ENCODE data around the gene MSH4. TPM values are rescaled to one million over a fixed set of nuclear protein-coding genes. Genes with fewer than 3 reads are reported as not detected.
"Not testable (repeated sequence)": the region's sequence is repeated elsewhere in the genome, so short reads cannot be mapped to it uniquely, and the experiment has no call there.

MSH4 gene
- total RNA-seq, 1 experiment from 2014 or later: not detected

DNA sequence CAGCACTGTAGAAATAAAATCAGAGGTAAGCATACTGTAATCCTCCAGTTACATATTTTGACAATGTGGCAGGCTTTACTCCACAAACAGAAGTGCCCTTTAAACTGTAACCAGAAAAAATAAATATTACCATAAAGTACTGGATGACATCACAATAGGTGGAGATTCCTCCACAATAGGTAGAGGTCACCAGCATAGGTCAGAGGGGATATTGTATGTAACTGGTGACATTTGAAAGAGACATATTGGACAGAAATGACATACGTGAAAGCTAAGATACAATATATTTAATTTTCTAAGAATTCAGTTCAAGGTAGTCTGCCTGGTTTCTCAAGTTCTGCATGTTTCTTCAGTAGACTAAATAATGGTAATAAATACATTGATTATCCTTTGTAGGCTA lies 135.6 kb downstream of the MSH4 start, which contains the start of gene ASB17:
TSS of gene ASB17 (minus strand) at position 101 of the 400 bp plus-strand sequence. CDS start 113 bp downstream, outside the sequence.
- DNase-seq (ENCODE audit: low spot score): no peak

DNA sequence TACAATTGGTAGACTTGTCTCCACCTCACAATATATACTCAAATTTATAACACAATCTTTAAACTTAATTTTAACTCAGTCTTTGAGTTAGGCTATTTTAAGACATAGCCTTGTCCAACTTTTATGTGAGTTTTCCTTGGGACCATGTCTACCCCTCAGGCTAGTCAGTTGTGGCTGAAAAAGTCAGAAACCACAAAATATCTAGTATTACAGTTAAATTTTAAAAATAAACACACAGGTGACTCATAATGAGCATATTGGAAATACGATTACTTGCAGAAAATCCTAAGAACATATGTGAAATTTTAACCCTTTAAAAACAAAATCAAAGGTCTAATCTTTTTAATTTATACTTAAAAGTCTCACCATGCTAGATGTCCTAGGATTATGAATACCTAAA lies 140.4 kb downstream of the MSH4 start:
- peak; percentile 19 for DNase-seq (ENCODE audit: low spot score)

DNA sequence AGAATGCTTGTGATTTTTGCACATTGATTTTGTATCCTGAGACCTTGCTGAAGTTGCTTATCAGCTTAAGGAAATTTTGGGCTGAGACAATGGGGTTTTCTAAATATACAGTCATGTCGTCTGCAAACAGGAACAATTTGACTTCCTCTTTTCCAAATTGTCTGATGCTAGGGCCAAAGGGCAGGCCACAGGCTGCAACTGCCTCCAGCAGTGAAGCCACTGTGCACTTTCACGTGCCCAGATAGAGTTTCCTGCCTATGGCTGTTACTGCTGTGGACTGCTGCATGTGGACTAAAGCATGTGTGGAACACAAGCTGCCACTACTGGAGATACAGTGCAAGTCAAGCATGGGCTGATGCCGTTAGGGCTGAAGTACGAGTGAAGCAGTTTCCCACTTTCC lies 146.4 kb downstream of the MSH4 start:
- DNase-seq (ENCODE audit: low spot score): not testable (repeated sequence)

DNA sequence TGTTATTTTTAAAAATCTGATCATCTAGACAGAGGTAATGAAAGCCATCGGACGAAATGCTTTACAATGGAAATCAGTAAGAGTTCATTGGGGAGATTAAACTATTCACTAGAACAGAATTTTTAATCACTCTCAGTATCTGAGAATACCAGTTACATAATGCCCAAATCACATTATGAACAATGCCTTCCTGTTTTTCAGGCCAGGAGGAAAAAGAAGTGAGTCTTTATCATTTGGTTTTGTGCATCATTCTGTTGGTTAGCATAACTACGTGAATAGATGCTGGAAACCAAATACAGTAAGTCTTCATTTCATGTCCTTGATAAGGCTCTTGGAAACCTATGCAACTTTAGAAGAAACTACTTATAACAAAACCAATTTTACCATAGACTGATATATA lies 153.5 kb downstream of the MSH4 start:
- no peak for DNase-seq (ENCODE audit: low spot score)

DNA sequence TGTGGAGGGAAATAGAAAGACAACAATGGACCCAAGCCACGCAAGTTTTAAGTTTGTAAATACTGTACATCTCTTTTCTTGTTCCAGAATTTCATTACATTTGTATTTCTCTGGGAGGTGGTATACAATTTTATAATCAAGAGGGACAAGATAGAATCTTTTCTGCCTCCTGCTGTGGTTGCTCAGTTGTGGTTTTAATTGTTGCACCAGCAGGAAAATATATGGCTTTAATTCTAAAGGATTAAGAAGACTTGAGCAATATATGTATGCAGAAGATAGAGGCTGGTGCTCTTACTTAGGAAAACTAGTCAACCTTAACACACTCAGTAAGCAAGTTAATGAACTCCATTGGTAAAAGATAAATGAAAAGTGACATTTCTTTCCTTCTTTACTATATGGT lies 155.3 kb downstream of the MSH4 start:
- no peak for DNase-seq (ENCODE audit: low spot score)

DNA sequence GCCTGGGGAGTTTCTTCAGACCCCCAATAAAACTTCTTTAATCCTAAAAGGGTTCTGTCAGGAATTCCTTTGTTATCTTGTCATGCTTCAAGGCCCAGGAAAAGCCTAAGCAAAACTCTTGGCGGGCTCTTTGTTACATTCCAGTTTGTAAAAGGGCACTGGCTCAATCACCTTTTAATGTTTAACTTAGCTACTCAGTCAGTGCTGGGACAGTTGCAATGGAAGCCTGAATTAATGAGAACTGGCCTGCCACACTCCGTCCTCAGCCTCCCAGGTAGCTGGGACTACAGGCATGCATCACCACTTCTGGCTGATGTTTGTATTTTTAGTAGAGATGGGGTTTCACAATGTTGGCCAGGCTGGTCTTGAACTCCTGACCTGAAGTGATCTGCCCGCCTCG lies 156.8 kb downstream of the MSH4 start:
- DNase-seq (ENCODE audit: low spot score): no peak

DNA sequence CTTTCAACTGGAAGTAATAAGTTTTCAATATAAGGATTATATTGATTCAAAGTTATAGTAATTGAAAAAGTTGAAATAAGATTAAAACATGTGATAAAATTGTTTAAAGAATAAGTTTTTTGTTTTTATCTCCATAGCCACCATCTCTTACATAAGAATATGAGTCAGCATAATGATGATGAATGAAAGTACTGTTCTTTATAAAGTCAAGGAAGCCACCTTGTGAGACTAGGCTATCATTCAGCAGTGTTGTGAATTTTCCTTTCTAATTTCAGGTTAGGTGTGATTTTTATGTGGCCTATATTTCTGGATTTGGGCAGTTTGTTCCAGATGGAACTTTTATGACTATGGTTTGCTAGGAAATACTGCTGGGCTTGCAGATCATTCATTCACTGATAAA lies 157.9 kb downstream of the MSH4 start:
- DNase-seq (ENCODE audit: low spot score): peak; percentile 10

Other genes with a start within 250 kb of the MSH4 start
- gene SLC44A5, start 185.8 kb upstream of the MSH4 start, total RNA-seq (2014; rRNA removed; shearing (Covaris generic)): 0.62 and 1.6 TPM in 2 replicates
- 11.5 and 26.5 TPM in 2 replicates for gene ACADM, start 72.2 kb upstream of the MSH4 start, total RNA-seq (2014; rRNA removed; shearing (Covaris generic))
- gene RABGGTB, start 10.6 kb upstream of the MSH4 start, total RNA-seq (2014; rRNA removed; shearing (Covaris generic)): 93.1 and 101 TPM in 2 replicates
- not detected in 2 replicates for gene ASB17, start 135.5 kb downstream of the MSH4 start, total RNA-seq (2014; rRNA removed; shearing (Covaris generic))

Data from H4 (cell line).